ENCODE data around the gene PCSK5. TPM values are rescaled to one million over a fixed set of nuclear protein-coding genes. Genes with fewer than 3 reads are reported as not detected.

The PCSK5 gene
- total RNA-seq, 4 donors from 2014 or later = 22.0 to 37.4 (median 27.8) TPM

DNA sequence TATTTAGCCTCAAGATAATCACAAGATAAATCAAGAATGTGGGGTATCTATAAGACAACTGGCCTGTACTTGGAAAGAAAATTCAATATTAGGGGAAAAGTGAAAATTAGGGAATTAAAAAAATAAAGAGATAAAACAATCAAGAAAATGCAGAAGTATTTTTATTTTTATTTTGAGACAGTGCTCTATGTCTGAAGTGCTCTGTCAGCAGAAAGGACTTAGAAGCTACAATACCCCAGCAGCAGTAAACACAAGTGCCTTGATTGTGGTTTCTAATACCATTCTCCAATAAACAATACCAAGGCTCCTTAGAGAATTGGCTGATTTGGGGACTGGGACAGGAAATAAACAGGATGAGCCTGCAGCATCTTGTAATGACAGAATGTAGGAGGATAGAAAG is 358.8 kb downstream of the PCSK5 start:
- Histone ChIP-seq H3K27ac (replicated peaks in 1 of 4) (no peak overlapping the region), H3K9me3 (no peaks in the 10 kb centered on the region), H3K4me3 (no peak overlapping the region), H3K4me1 (no peaks in the 10 kb centered on the region), H3K36me3 (no peaks in the 10 kb centered on the region), H3K27me3 (no peaks in the 10 kb centered on the region)
- no peak for DNase-seq (ENCODE audit: extremely low spot score)
- intact Hi-C loops (cut with DNase I) = no loop called here
- TF ChIP-seq, protein P1, sequence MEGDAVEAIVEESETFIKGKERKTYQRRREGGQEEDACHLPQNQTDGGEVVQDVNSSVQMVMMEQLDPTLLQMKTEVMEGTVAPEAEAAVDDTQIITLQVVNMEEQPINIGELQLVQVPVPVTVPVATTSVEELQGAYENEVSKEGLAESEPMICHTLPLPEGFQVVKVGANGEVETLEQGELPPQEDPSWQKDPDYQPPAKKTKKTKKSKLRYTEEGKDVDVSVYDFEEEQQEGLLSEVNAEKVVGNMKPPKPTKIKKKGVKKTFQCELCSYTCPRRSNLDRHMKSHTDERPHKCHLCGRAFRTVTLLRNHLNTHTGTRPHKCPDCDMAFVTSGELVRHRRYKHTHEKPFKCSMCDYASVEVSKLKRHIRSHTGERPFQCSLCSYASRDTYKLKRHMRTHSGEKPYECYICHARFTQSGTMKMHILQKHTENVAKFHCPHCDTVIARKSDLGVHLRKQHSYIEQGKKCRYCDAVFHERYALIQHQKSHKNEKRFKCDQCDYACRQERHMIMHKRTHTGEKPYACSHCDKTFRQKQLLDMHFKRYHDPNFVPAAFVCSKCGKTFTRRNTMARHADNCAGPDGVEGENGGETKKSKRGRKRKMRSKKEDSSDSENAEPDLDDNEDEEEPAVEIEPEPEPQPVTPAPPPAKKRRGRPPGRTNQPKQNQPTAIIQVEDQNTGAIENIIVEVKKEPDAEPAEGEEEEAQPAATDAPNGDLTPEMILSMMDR (IDR thresholded peaks at IDR 0.05) = no peak
- TF ChIP-seq POLR2A (IDR thresholded peaks at IDR 0.05; ENCODE audit: low read depth) = no peak
- TF ChIP-seq EP300 (IDR thresholded peaks at IDR 0.05) = no peak
- TF ChIP-seq POLR2AphosphoS5 (IDR thresholded peaks at IDR 0.05) = no peak

DNA sequence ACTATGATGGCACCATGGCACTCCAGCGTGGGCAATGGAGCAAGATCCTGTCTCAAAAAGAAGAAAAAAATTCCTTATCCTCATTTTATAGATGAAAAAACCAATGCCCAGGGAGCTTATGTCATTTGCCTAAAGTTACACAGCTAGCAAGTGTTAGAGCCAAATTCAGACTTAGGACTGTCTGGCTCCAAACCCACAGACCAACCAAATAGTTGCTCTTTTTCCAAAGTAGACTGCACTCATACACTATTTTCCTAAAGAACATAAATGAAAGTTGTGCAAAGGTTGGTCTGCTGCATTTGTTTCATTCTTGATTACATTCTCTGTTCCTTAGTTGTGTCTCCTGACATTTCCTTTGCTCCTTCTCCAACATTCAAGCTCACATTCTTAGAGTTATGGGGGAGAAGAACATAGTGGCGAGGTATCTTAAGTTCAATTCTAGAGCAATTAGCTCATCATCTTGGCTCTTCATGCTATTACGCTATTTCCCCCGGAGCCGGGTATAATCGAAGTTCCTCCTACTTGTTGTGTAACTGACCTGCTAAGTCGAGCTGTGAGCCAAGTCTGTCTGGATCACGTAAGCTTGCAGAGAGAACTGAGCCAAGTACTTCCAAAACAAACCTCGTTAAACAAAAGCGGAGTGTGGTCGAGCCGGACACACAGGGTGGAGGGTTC is 365.4 kb downstream of the PCSK5 start:
- DNase-seq (ENCODE audit: extremely low spot score) = peak; percentile 96
- Histone ChIP-seq H3K36me3 (no peaks in the 10 kb centered on the region), H3K27ac (replicated peaks in 1 of 4) (peak overlapping the region; percentile 74 to 86 (median 82)), H3K27me3 (no peaks in the 10 kb centered on the region), H3K4me3 (peak overlapping the region in 3 of 4 donors; percentile 11 to 17 (median 15)), H3K4me1 (peaks cover 6 to 30% (median 27%) of the 10 kb centered on the region in 4 donors), H3K9me3 (no peaks in the 10 kb centered on the region)
- no peak for TF ChIP-seq POLR2A (IDR thresholded peaks at IDR 0.05; ENCODE audit: low read depth)
- peak; percentile 82 to 83 for TF ChIP-seq POLR2AphosphoS5 (IDR thresholded peaks at IDR 0.05)
- TF ChIP-seq, protein P1 (IDR thresholded peaks at IDR 0.05) = no peak
- 26% methylated on average over 12 of the region's 12 CpGs for WGBS
- intact Hi-C loops (cut with DNase I) = loop anchor here (5.0 kb wide), 1 partner anchor 364 kb away; the partner anchor contains the start of gene PCSK5

DNA sequence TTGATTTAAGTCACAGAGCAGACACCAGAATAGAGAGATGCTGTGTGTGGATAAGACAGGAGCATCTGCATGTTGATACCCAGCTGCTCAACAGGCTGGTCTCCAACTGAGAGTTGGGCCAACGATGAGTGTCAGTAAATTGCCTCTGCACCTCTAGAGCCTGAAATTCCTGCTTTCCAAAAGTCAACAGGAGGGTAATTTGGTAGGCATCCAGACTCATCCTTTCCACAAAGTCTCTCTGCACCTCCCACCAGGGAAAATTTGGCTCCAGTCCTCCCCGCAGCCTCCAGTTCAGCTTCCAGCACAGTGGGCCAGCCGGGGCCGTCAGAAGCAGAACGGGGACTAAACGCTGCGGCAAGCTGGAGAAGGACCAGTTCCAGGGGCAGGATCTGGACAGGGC is 366.8 kb downstream of the PCSK5 start:
- no peak overlapping the region for H3K4me3 ChIP-seq
- no peaks in the 10 kb centered on the region for H3K27me3 ChIP-seq
- peaks cover 6 to 30% (median 27%) of the 10 kb centered on the region in 4 donors for H3K4me1 ChIP-seq
- TF ChIP-seq, protein P1 (IDR thresholded peaks at IDR 0.05) = no peak
- TF ChIP-seq POLR2AphosphoS5 (IDR thresholded peaks at IDR 0.05) (peak in 1 of 2 donors; percentile 23), POLR2A (IDR thresholded peaks at IDR 0.05; ENCODE audit: low read depth) (no peak), EP300 (IDR thresholded peaks at IDR 0.05) (no peak)
- WGBS = 37% methylated on average over 2 of the region's 7 CpGs
- no peak for DNase-seq (ENCODE audit: extremely low spot score)
- intact Hi-C loops (cut with DNase I) = loop anchor here (5.0 kb wide), 1 partner anchor 365 kb away; the partner anchor contains the start of gene PCSK5
- H3K9me3 ChIP-seq = no peaks in the 10 kb centered on the region
- H3K36me3 ChIP-seq = no peaks in the 10 kb centered on the region
- H3K27ac ChIP-seq (replicated peaks in 1 of 4) = peak overlapping the region; percentile 74 to 86 (median 82)

DNA sequence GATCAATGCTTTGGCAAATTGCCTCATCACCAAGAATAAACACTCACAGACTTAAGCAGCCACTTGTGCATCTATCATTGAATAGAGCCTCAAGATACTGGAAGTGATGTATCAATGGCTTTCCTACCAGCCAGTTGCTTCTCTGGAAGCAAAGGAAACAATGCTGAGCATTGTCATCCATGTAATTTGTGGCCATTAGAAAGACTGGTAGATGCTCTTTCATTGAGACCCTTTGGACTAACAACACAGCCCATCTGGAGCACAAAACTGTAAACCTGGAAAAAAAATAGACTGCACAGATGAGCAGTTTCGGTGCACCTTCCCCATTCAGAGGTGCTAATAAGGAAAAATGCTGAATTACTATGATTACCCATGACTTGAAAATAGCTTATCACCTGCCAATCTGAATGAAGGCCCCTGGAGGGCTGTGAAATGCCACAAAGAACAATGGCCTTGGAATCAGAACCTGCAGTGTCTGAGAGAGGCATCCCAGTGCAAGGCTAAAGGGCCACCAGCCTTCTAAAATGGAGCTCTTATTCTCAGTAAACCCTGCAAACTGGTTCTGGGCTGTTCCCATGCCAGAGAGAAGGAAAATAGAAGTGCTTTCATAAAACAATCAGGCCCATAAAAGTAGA is 376.3 kb downstream of the PCSK5 start:
- intact Hi-C loops (cut with DNase I) = no loop called here
- Histone ChIP-seq H3K27me3 (no peaks in the 10 kb centered on the region), H3K4me1 (peaks cover 0 to 34% (median 25%) of the 10 kb centered on the region in 4 donors), H3K27ac (replicated peaks in 1 of 4) (no peak overlapping the region), H3K4me3 (no peak overlapping the region), H3K9me3 (peaks cover 0 to 4% (median 0%) of the 10 kb centered on the region in 4 donors), H3K36me3 (no peaks in the 10 kb centered on the region)
- TF ChIP-seq EP300 (IDR thresholded peaks at IDR 0.05) (no peak), POLR2A (IDR thresholded peaks at IDR 0.05; ENCODE audit: low read depth) (no peak), POLR2AphosphoS5 (IDR thresholded peaks at IDR 0.05) (no peak)
- TF ChIP-seq, protein P1 (IDR thresholded peaks at IDR 0.05) = no peak
- DNase-seq (ENCODE audit: extremely low spot score) = peak; percentile 86
- 83% methylated on average over 1 of the region's 1 CpG for WGBS
